HL-60 (cell line): Measurements from ENCODE around the gene KLHL22.

Experiments
- CTCF ChIP-seq: IDR thresholded peaks from one replicate; pipeline ENCODE4 v1.5.1; 2011; ENCODE audit warnings: low read length, control low read depth, inconsistent platforms; ENCODE audit not compliant: insufficient read depth
- GABPA ChIP-seq: IDR thresholded peaks from 2 replicates; pipeline ENCODE4 v1.6.1; 2012; ENCODE audit warnings: low read depth
- POLR2AphosphoS5 ChIP-seq: IDR thresholded peaks from 2 replicates; pipeline ENCODE4 v1.6.1; 2012; ENCODE audit warnings: low read depth
- REST ChIP-seq: IDR thresholded peaks from 2 replicates; pipeline ENCODE4 v1.6.1; 2012; ENCODE audit warnings: low read depth; ENCODE audit not compliant: insufficient replicate concordance
- SPI1 ChIP-seq: IDR thresholded peaks from 2 replicates; pipeline ENCODE4 v1.6.1; 2012; ENCODE audit warnings: low read depth, mild to moderate bottlenecking, borderline replicate concordance

- no peak for TF ChIP-seq CTCF
- TF ChIP-seq POLR2AphosphoS5 = no peak
- no peak for TF ChIP-seq SPI1
- TF ChIP-seq REST = no peak
- TF ChIP-seq GABPA = no peak
These were observed 72.3 kb downstream of the KLHL22 start for GRCh38 chr22:20423008-20423905.
